ENCODE data around the gene SERAC1.
"Not testable (repeated sequence)": the region's sequence is repeated elsewhere in the genome, so short reads cannot be mapped to it uniquely, and the experiment has no call there.

Gene SERAC1

GRCh38 chr6:158168040-158168289 is at the start of gene SERAC1:
Gene SERAC1 (minus strand): TSS chr6:158168262. CDS start chr6:158158363, 9,899 bp downstream.
- no peak for TF ChIP-seq CTCF (IDR thresholded peaks at IDR 0.05; ENCODE audit: low read depth, low read length, missing control alignments)
- DNase-seq (ENCODE audit: extremely low read depth, low read depth), result no peak
- peak within 1 kb of the TSS; percentile 84 for H3K4me3 ChIP-seq (replicated peaks; ENCODE audit: low read depth, low read length)

- peak; percentile 71 for DNase-seq (ENCODE audit: extremely low read depth, low read depth)
- TF ChIP-seq CTCF (IDR thresholded peaks at IDR 0.05; ENCODE audit: low read depth, low read length, missing control alignments), result peak; percentile 72
- H3K4me3 ChIP-seq (replicated peaks; ENCODE audit: low read depth, low read length), result no peak overlapping the region
Observed at GRCh38 chr6:158213925-158214674, 46.0 kb upstream of the SERAC1 start.

GRCh38 chr6:158211273-158212055 is 43.4 kb upstream of the SERAC1 start:
- DNase-seq (ENCODE audit: extremely low read depth, low read depth), result no peak
- no peak for TF ChIP-seq CTCF (IDR thresholded peaks at IDR 0.05; ENCODE audit: low read depth, low read length, missing control alignments)
- H3K4me3 ChIP-seq (replicated peaks; ENCODE audit: low read depth, low read length), result no peak overlapping the region

- DNase-seq (ENCODE audit: extremely low read depth, low read depth); H3K4me3 ChIP-seq (replicated peaks; ENCODE audit: low read depth, low read length): not testable (repeated sequence)
Observed at GRCh38 chr6:158209582-158210333, 41.7 kb upstream of the SERAC1 start.

GRCh38 chr6:158208226-158209030 is 40.4 kb upstream of the SERAC1 start:
- H3K4me3 ChIP-seq (replicated peaks; ENCODE audit: low read depth, low read length); DNase-seq (ENCODE audit: extremely low read depth, low read depth): not testable (repeated sequence)

- TF ChIP-seq CTCF (IDR thresholded peaks at IDR 0.05; ENCODE audit: low read depth, low read length, missing control alignments), result no peak
- DNase-seq (ENCODE audit: extremely low read depth, low read depth), result no peak
- H3K4me3 ChIP-seq (replicated peaks; ENCODE audit: low read depth, low read length), result no peak overlapping the region
Observed at GRCh38 chr6:158207422-158207788, 39.3 kb upstream of the SERAC1 start.

- no peak for DNase-seq (ENCODE audit: extremely low read depth, low read depth)
- TF ChIP-seq CTCF (IDR thresholded peaks at IDR 0.05; ENCODE audit: low read depth, low read length, missing control alignments), result no peak
- H3K4me3 ChIP-seq (replicated peaks; ENCODE audit: low read depth, low read length), result no peak overlapping the region
Observed at GRCh38 chr6:158206740-158207421, 38.8 kb upstream of the SERAC1 start.

Measured in HFF-Myc (cell line).